ENCODE results near the gene EEFSEC. TPM values are rescaled to one million over a fixed set of nuclear protein-coding genes. Genes with fewer than 3 reads are reported as not detected.

The EEFSEC gene
- total and polyA plus RNA-seq, 2 of the 8 experiments (the other 6 are each of a cell fraction or from before 2014, with no cell fraction given) = 13.1 to 19.8 TPM

GRCh38 chr3:128335621-128336296 is 182.5 kb downstream of the EEFSEC start:
- Histone ChIP-seq H3K23ac (ENCODE audit: insufficient read length) (no peak overlapping the region), H3K4me2 (ENCODE audit: insufficient read depth in 1 of 2, low read depth in 2 of 2, low read length in 2 of 2) (no peak overlapping the region), H2BK15ac (ENCODE audit: low read length) (peak overlapping the region; percentile 19; the same call in 1 of the 2 replicates), H4K91ac (replicated peaks; ENCODE audit: insufficient read length, low read length) (no peak overlapping the region), H3K18ac (ENCODE audit: extremely low read depth, low read length) (no peak overlapping the region), H3K56ac (replicated peaks; ENCODE audit: insufficient read length, low read depth, low read length) (no peak overlapping the region), H2AFZ (ENCODE audit: low read length) (no peak overlapping the region), H2BK20ac (ENCODE audit: low read length) (no peak overlapping the region), H2BK5ac (ENCODE audit: low read depth, low read length) (no peak overlapping the region), H3K27ac (ENCODE audit: low read depth, low read length) (no peak overlapping the region), H3K23me2 (ENCODE audit: low read depth, low read length) (no peaks in the 10 kb centered on the region; the same call in 1 of the 2 replicates), H4K5ac (ENCODE audit: insufficient read length, low read depth, low read length) (no peak overlapping the region), H3K9ac (replicated peaks in 1 of 4; ENCODE audit: extremely low read depth in 1 of 4, low read depth in 3 of 4, low read length in 3 of 4) (no peak overlapping the region), H4K20me1 (replicated peaks in 1 of 2; ENCODE audit: control insufficient read depth in 1 of 2, insufficient read depth in 2 of 2, low read length in 2 of 2) (peaks cover 0 to 1% of the 10 kb centered on the region in 2 experiments), H3K9me3 (ENCODE audit: insufficient read depth in 2 of 2, low read depth in 1 of 2, low read length in 1 of 2) (no peaks in the 10 kb centered on the region), H3K36me3 (ENCODE audit: control insufficient read depth in 2 of 4, insufficient read depth in 4 of 4, low read length in 3 of 4) (no peaks in the 10 kb centered on the region), H2BK12ac (ENCODE audit: low read depth, low read length) (no peak overlapping the region), H3K4ac (replicated peaks; ENCODE audit: insufficient read length, low read depth, low read length) (no peak overlapping the region), H3K4me1 (replicated peaks in 1 of 4; ENCODE audit: control insufficient read depth in 3 of 4, insufficient read depth in 4 of 4, low read length in 3 of 4) (peaks cover 0 to 6% (median 3%) of the 10 kb centered on the region in 4 experiments; a peak in 4 of 7 replicates), H3K4me3 (ENCODE audit: extremely low read depth in 1 of 4, insufficient read depth in 2 of 4, low read depth in 3 of 4, low read length in 4 of 4) (no peak overlapping the region), H2BK120ac (replicated peaks; ENCODE audit: low read depth, low read length) (no peak overlapping the region), H2AK5ac (ENCODE audit: low read depth, low read length) (peak overlapping the region; percentile 59; the same call in 1 of the 2 replicates), H3K27me3 (replicated peaks in 1 of 4; ENCODE audit: control insufficient read depth in 3 of 4, extremely low read depth in 1 of 4, insufficient read depth in 3 of 4, low read length in 3 of 4) (no peaks in the 10 kb centered on the region), H4K8ac (ENCODE audit: extremely low read depth, insufficient read depth, low read length) (no peak overlapping the region), H3K79me1 (ENCODE audit: low read depth, low read length) (no peaks in the 10 kb centered on the region), H3K79me2 (ENCODE audit: control insufficient read depth in 1 of 2, insufficient read depth in 2 of 2, low read length in 2 of 2) (no peaks in the 10 kb centered on the region), H3K14ac (ENCODE audit: insufficient read length) (no peak overlapping the region)
- ChIA-PET POLR2A (ENCODE audit: partially characterized antibody) (interaction anchor here (2.0 kb wide), 1 partner anchor 14 kb away, joined by 9 read pairs; no protein-coding TSS in a partner anchor), CTCF (ENCODE audit: partially characterized antibody) (interaction anchor here (0.6 to 4.6 kb wide), 15 partner anchors 10 to 272 kb away, joined by 3 to 42 read pairs (median 4); no protein-coding TSS in a partner anchor)
- WGBS, 2 experiments (ENCODE audit: extremely low coverage in 1 of 2, insufficient coverage in 1 of 2, insufficient read length in 1 of 2, insufficient replicate concordance in 2 of 2, low coverage in 1 of 2, low lambda C conversion rate in 2 of 2, missing lambda C conversion rate in 1 of 2) = 86% methylated on average over 5 of the region's 5 CpGs; no CpG with 5 or more reads in 1 of the 2 experiments
- DNase-seq (ENCODE audit: low read depth in 1 of 2, low spot score in 2 of 2) (no peak), FAIRE-seq (no peak)
- TF ChIP-seq E2F6 (IDR thresholded peaks at IDR 0.05) = no peak
- TF ChIP-seq SP1 (IDR thresholded peaks at IDR 0.05; ENCODE audit: low read depth, low read length) = 0 out of 2 replicates have a peak, but pooled peaks have one; percentile 22
- no peak for TF ChIP-seq TBP (IDR thresholded peaks at IDR 0.05; ENCODE audit: low read depth, low read length)
